OCI-M1 (cell line): ENCODE results near the gene HPS4.
A peak's percentile ranks its signal among the peaks of the same experiment; 100 is the strongest.

Experiments used
- DNase-seq: peaks from one replicate; lab custom pipeline; 2025; lab: John Stamatoyannopoulos, UW

The HPS4 gene

DNA sequence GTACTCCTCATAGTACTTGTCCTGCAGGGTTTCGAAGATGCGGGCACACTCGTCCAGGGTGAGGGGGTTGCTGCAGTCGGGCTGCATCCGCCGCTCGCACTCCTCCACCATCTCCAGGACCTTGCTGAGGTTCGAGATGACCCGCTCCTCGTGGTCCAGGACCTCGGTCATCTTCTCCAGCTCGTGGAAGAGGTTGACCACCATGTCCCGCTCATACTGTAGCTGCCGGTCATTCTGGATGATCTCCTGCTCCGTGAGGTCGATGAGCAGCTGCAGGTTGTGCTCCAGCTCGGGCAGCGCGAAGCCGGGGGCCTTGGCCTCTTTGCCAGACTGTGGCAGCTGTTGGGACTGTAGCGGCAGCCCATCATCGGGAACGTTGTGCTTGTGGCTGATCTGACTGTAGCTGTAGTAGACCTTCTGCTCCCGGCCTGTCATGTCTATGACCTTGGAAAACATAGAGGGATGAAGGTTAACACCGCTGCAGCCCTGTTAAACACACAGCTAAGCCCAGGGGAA lies 15.7 kb upstream of the HPS4 start:
- DNase-seq = no peak

GRCh38 chr22:26496456-26496855 lies 12.9 kb upstream of the HPS4 start:
- no peak for DNase-seq

DNA sequence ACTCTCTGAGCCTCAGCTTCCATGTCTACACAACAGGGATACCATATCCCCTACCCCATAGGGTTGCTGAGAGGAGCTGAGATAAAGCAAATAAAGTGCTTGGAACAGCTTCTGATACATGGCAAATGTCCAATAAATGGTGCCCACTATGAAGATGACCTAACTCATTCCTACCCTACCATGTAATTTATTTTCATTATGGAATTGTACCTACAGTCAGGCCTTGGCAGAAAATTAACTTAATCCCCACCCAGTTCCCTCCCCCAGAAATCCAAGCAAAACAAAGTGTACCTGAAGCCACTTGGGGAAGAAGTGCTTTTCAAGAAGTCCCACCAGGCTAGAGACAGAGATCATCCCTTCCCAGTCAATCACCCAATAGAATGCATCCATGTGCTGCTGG lies 10.9 kb upstream of the HPS4 start:
- DNase-seq = no peak

DNA sequence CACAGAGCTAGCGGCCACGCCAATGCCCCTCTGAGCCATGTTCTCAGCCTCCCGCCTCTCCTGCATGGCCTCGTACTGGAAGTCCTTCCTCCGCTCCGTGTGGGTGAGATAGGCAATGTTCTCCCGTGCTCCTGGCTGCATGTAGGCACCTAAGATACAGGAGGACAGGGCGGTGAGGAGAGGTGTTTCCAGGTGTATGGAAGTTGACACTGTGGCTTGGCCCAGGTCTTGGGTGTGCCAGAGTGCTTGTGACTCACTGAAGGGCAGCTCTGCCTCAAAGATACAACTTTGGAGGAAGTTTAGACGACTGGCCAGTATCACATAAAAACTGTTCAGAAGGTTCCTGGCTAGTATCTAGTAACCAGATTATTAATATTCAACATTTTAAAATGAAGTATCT lies 8.6 kb upstream of the HPS4 start:
- no peak for DNase-seq

DNA sequence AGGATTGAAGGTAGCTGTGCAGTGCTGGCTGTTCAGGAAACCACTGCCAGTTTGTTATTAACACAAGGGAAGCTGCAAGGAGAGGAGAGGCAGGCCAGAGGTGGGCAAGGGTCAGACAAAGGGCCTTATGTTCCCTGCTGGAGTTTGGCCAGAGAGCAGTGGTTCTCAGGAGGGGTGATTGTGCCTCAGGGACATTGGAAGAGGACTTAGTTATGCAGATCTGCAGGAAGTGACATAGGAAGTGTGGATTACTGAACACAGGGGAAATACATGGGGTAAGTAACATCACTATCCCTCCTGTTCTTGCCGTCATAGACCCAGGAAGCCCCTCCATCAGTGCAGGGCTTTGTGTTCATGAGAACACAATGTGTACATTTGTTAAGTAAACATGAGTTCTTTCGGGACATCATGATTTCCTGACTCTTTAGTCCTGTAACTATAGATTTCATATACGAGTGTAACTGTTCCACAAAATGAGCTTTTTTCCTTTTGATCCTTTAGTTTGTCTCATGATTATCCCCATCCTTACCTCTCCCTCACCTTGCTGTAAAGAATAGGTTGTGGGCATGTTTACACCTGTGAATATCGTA lies 6.0 kb upstream of the HPS4 start:
- no peak for DNase-seq

- DNase-seq = no peak
Observed at GRCh38 chr22:26487996-26488395, 4.4 kb upstream of the HPS4 start.

- DNase-seq = no peak
Observed at GRCh38 chr22:26486394-26486793, 2.8 kb upstream of the HPS4 start.

DNA sequence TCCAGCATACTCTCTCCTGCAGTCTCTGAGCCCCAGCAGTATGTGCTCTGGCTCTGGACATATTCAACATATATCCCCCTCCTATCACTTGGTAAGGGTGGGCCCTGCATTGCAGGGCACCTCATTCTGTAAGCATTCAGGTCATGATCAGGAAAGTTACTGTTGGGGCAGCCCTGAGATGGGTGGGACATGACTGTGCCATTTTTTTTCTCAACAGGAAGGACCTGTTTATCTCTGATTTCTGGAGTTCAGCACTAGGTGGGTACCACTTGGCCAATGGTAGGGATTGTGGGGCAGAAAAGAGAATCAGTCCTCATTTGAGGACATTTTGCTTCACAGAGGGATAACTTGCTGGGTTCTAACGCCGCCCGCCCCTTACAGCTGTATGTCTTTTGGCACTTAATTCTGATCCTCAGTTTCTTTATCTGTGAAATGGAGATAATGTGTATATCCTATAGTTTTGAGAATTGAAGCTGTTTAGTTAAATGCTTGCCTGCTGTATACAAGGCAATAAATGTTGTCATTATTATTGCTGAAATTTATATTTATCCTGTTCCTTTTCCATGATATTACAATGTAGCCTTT lies 2.3 kb upstream of the HPS4 start:
- DNase-seq = no peak

GRCh38 chr22:26485013-26485412 lies 1.4 kb upstream of the HPS4 start:
- peak; percentile 34 for DNase-seq

DNA sequence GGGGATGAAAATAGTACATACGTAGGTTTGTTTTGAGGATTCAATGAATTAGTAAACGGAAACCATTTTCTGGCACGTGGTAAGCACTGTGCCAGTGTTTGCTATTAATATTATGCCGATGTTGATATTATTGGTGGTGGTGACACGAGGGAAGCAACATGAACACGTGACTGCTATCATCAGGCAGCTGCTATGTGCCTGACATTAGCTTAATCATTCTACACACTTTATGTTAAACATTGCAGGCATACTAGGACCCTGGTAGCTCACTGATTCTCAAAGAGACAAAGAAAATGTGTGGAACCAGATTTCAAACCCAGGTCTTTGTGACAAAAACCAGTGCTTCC lies 750 bp upstream of the HPS4 start:
- DNase-seq = no peak

- no peak for DNase-seq
Observed at GRCh38 chr22:26483043-26483438, 542 bp downstream of the HPS4 start.

- DNase-seq = peak; percentile 62
Observed at GRCh38 chr22:26482161-26482560, 1.4 kb downstream of the HPS4 start.

DNA sequence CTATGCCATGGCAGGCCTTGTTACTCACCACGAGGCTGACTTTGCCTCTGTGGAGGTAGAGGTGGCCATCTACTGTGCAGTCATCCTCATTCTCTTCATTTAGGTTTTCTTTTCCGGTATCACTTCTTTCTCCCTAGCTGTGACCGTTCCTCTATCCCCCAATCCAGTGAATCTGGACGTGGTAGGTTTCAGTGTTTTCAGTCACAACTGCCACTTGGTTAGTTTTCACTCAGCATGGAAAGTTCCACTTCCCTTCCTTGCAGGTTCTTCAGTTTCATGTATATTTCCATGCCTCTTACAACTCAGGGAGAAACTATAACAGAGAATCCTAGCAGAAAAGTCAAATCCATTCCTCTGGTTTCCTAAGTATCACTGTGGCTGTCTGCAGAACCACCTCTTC lies 1.9 kb downstream of the HPS4 start:
- DNase-seq = no peak

DNA sequence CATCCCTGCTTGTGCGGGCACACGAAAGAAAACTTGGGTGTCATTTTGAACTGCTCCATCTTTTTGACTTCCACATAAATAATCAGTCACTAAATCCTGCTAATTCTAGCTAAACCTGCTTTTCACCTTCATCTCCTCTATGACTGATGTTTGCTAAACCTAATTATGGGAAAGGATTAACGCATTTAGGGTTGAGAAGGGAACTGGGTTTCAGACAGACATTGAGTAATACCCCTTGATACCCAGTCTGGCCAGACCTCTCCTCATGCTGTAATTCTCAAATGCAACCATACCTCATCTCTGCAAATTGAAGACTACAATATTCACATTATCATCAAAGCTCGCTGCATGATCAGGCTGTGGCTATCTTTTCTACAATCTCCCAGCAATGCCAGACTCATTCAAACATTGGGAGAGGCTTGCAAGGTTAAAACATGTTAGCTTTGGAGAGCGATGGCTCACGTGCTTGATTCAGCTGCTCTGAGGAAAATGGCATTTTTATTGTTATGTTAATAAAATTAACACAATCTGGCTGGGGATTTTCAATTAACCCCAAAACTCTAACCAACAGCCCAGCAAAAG lies 2.4 kb downstream of the HPS4 start:
- DNase-seq = no peak

DNA sequence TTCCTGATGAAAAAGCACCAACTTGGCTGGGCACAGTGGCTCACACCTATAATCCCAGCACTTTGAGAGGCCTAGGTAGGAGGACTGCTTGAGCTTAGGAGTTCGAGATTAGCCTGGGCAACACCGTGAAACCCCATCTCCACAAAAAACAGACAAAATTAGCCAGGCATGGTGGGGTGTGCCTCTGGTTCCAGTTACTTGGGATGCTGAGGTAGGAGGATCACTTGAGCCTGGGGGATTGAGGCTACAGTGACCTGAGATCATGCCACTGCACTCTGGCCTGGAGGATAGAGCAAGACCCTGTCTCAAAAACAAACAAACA lies 3.0 kb downstream of the HPS4 start:
- no peak for DNase-seq

GRCh38 chr22:26479792-26480610 lies 3.6 kb downstream of the HPS4 start:
- peak; percentile 94 for DNase-seq

DNA sequence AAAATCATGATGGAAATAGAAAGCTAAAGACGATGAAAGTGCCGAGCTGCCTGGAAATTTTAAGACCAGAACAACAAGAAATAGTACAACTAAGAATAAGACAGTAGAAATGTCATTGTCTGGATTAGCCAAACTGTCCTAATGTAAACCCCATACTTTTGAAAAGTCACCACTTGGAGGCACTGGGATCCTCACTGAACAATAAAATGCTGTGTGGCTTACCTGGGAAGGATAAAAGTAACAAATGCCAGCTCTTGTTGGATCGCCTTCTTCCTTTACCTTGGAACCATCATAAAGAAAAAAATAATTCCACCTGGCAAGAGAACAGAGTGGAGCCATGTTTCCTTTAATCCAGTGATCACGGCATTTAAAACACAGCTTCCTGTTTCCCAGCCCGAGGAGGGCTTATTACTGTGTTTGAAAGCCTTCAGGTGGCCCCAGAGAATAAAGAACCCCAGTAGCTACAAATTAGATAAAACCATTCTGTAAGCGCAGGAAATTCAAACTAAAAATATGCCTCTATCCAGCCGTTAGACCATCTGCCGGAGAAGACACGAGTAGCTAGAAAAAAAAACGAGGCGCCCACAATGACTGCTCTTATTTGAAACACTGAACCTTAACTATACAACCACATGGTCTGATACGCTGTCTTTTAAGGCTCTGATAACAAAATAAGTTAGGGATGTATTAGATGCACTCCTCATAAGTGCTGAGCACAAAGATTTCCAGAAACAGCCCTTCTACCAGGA lies 4.4 kb downstream of the HPS4 start:
- DNase-seq = peak; percentile 92

- no peak for DNase-seq
Observed at GRCh38 chr22:26477341-26477731, 6.2 kb downstream of the HPS4 start.

DNA sequence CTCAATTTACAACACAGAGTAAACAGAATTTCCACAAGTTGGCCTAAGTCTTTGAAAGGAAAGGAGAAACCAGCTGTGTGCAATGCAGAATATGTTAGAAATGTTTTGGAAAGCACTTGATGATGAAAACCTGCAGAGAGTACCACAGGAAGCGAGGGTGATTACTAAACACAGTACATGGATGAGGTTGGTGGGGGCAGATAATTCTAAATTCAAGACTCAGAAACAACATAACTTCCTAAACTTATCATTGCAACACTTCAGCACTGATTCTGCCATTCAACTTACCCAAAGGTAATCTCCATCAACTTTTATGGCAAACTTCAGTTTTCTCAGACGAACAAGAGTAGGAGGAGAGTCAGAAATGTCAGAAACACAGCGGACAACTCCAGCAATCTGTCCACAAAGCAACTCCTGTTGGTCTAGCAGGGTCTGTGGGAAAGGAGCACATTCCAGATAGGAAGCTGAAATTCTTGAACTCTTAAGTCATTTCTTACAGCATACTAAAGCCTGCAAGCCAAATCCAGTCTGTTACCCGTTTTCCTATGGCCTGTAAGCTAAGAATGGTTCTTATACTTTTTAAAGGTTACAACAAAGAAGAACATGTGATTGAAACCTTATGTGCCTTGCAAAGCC lies 6.8 kb downstream of the HPS4 start:
- no peak for DNase-seq

DNA sequence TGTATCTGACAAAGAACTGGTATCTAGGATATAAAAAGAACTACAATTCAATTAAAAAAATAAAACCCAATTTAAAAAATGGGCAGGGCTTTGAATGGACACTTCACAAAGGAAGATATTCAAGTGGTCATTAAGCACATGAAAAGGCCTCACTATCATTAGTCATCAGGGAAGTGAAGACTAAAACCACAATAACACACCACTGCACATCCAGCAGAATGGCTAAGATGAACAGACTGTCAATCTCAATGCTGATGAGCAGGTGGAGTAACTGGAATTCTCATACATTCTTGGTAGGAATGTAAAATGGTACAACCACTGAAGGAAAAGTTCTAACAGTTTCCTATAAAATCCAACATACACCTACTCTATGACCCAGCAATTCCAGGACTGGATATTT lies 8.9 kb downstream of the HPS4 start:
- DNase-seq = peak; percentile 47

GRCh38 chr22:26471522-26471921 lies 12.1 kb downstream of the HPS4 start:
- no peak for DNase-seq

DNA sequence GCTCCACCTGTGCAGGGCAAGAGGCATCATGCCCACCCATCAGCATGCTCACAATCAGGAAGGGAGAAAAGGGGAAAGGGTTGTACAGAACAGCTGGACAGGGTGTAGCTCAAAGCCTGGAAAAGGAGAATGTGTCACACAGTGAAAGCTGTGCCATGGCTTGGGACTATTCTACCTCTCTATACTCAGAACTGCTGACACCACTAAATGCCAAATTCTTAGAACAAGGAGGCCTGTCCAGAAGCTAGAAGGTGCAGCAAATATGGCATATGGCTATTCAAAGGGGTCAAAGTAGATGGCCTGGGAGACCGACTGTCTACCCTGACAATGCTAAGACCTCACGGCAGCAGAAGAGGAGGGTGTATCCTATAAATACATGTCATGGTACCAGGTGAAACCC lies 12.8 kb downstream of the HPS4 start:
- no peak for DNase-seq
